ENCODE data around the gene RNF126.

The RNF126 gene

DNA sequence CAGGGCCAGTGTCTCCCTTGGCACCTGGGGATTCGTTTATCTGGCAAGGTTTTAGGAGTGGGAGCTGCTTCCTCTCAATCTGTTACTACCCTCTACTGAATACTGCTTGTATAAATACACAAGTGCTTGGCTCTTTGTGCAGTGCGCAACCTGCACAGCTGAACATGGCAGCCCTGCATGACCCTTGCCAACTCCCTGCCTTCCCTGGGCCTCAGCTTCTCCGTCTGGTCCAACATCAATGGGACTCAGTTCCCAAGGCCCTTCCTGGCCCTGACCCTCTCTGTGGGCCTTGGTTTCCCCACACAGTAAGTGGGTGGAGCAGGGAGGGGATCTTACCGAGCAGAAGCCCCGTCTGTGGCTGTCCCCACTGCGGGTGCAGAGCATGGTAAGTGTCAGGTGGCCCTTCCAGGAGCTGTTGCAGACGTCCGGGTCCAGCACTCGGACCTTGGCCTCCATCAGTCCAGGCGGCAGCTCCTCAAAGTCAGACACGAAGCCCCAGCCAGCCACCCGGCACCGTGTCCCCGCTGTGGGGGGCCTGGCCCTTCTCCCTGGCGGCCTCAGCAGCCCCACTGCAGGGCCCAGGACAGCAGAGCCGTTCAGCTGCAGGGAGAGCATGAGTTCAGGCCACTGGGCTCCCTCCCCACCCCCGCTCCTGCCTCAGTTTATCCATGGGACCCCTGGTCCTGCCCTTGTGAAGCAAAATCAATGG lies 23.7 kb upstream of the RNF126 start:
- no peaks in the 10 kb centered on the region for H3F3A ChIP-seq (ENCODE audit: control insufficient read depth, insufficient read depth)
- no peaks in the 10 kb centered on the region for H3K9me3 ChIP-seq (ENCODE audit: control insufficient read depth, insufficient read depth, low read length)
- no peak for TF ChIP-seq EZH2phosphoT487 (IDR thresholded peaks at IDR 0.05; ENCODE audit: borderline replicate concordance, low read length)
- TF ChIP-seq, protein P1, sequence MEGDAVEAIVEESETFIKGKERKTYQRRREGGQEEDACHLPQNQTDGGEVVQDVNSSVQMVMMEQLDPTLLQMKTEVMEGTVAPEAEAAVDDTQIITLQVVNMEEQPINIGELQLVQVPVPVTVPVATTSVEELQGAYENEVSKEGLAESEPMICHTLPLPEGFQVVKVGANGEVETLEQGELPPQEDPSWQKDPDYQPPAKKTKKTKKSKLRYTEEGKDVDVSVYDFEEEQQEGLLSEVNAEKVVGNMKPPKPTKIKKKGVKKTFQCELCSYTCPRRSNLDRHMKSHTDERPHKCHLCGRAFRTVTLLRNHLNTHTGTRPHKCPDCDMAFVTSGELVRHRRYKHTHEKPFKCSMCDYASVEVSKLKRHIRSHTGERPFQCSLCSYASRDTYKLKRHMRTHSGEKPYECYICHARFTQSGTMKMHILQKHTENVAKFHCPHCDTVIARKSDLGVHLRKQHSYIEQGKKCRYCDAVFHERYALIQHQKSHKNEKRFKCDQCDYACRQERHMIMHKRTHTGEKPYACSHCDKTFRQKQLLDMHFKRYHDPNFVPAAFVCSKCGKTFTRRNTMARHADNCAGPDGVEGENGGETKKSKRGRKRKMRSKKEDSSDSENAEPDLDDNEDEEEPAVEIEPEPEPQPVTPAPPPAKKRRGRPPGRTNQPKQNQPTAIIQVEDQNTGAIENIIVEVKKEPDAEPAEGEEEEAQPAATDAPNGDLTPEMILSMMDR (IDR thresholded peaks at IDR 0.05; ENCODE audit: low read depth, low read length, poor library complexity, severe bottlenecking): no peak
- no peak overlapping the region for H3K4me2 ChIP-seq (ENCODE audit: low read length)
- H3K4me1 ChIP-seq (ENCODE audit: control insufficient read depth, low read length): no peaks in the 10 kb centered on the region
- H3K9me2 ChIP-seq (replicated peaks; ENCODE audit: control insufficient read depth, low read length): no peaks in the 10 kb centered on the region
- H3K4me3 ChIP-seq (ENCODE audit: low read length): no peak overlapping the region
- H3K36me3 ChIP-seq (ENCODE audit: control insufficient read depth, low read length): no peaks in the 10 kb centered on the region
- no peaks in the 10 kb centered on the region for H3K79me2 ChIP-seq (ENCODE audit: control insufficient read depth, low read length)
- no peaks in the 10 kb centered on the region for H3K27me3 ChIP-seq (ENCODE audit: control insufficient read depth, low read length)
- no peaks in the 10 kb centered on the region for H4K20me1 ChIP-seq (ENCODE audit: control insufficient read depth, insufficient read depth, low read depth, low read length)
- H3K27ac ChIP-seq (ENCODE audit: low read depth, low read length): no peak overlapping the region

DNA sequence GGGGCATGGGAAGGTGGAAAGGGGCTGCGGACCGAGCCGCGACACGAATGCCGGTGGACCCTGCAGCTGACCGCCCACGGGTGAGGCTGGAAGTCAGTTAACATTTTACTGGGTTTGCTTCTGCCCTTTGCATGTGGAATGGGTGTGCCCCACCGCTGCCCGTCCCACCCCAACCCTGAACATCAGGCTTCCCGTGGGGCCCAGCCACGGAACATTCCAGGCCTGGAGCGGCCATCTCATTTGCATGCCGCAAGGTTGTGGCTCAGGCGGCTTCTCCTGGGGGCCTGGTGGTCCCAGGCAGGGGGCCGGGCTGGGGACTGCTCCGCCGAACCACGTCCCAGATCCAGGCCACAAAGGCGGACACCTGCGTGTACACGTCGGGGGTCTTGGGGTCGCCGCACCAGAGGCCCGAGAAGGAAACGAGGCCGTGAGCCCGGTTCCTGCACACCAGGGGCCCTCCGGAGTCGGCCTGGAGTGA lies 22.5 kb upstream of the RNF126 start:
- Histone ChIP-seq H4K20me1 (ENCODE audit: control insufficient read depth, insufficient read depth, low read depth, low read length) (no peaks in the 10 kb centered on the region), H3F3A (ENCODE audit: control insufficient read depth, insufficient read depth) (no peaks in the 10 kb centered on the region), H3K27me3 (ENCODE audit: control insufficient read depth, low read length) (no peaks in the 10 kb centered on the region), H3K36me3 (ENCODE audit: control insufficient read depth, low read length) (no peaks in the 10 kb centered on the region), H3K9me2 (replicated peaks; ENCODE audit: control insufficient read depth, low read length) (no peaks in the 10 kb centered on the region), H3K27ac (ENCODE audit: low read depth, low read length) (no peak overlapping the region), H3K4me2 (ENCODE audit: low read length) (no peak overlapping the region), H3K79me2 (ENCODE audit: control insufficient read depth, low read length) (no peaks in the 10 kb centered on the region), H3K9me3 (ENCODE audit: control insufficient read depth, insufficient read depth, low read length) (no peaks in the 10 kb centered on the region), H3K4me1 (ENCODE audit: control insufficient read depth, low read length) (peaks cover 5% of the 10 kb centered on the region), H3K4me3 (ENCODE audit: low read length) (no peak overlapping the region)
- no peak for TF ChIP-seq EZH2phosphoT487 (IDR thresholded peaks at IDR 0.05; ENCODE audit: borderline replicate concordance, low read length)
- TF ChIP-seq, protein P1 (IDR thresholded peaks at IDR 0.05; ENCODE audit: low read depth, low read length, poor library complexity, severe bottlenecking): no peak

DNA sequence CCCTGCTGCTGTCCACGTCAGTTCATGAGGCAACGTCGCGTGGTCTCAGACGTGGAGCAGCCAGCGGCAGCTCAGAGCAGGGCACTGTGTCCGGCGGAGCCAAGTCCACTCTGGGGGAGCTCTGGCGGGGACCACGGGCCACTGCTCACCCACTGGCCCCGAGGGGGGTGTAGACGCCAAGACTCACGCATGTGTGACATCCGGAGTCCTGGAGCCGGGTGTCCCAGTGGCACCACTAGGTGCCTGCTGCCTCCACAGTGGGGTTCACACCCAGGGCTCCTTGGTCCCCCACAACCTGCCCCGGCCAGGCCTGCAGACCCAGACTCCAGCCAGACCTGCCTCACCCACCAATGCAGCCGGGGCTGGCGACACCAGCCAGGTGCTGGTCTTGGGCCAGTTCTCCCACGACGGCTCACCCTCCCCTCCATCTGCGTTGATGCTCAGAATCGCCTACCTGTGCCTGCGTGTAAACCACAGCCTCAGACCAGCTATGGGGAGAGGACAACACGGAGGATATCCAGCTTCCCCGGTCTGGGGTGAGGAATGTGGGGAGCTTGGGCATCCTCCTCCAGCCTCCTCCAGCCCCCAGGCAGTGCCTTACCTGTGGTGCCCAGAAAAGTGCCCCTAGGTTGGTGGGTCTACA lies 19.8 kb upstream of the RNF126 start:
- no peaks in the 10 kb centered on the region for H3K36me3 ChIP-seq (ENCODE audit: control insufficient read depth, low read length)
- no peaks in the 10 kb centered on the region for H3K9me2 ChIP-seq (replicated peaks; ENCODE audit: control insufficient read depth, low read length)
- peaks cover 13% of the 10 kb centered on the region for H3K4me1 ChIP-seq (ENCODE audit: control insufficient read depth, low read length)
- H3K79me2 ChIP-seq (ENCODE audit: control insufficient read depth, low read length): peaks cover 5% of the 10 kb centered on the region; the same call in 1 of the 2 replicates
- no peak for TF ChIP-seq EZH2phosphoT487 (IDR thresholded peaks at IDR 0.05; ENCODE audit: borderline replicate concordance, low read length)
- TF ChIP-seq, protein P1 (IDR thresholded peaks at IDR 0.05; ENCODE audit: low read depth, low read length, poor library complexity, severe bottlenecking): no peak
- H3K27me3 ChIP-seq (ENCODE audit: control insufficient read depth, low read length): no peaks in the 10 kb centered on the region
- no peak overlapping the region for H3K27ac ChIP-seq (ENCODE audit: low read depth, low read length)
- 0 out of 2 replicates have a peak, but pooled peaks cover 3% of the 10 kb centered on the region for H3F3A ChIP-seq (ENCODE audit: control insufficient read depth, insufficient read depth)
- no peak overlapping the region for H3K4me3 ChIP-seq (ENCODE audit: low read length)
- H3K4me2 ChIP-seq (ENCODE audit: low read length): no peak overlapping the region
- H4K20me1 ChIP-seq (ENCODE audit: control insufficient read depth, insufficient read depth, low read depth, low read length): no peaks in the 10 kb centered on the region; the same call in 1 of the 2 replicates
- no peaks in the 10 kb centered on the region for H3K9me3 ChIP-seq (ENCODE audit: control insufficient read depth, insufficient read depth, low read length)

All from DOHH2 (cell line).